Neural crest cell (in vitro differentiated cells): ENCODE results near the gene NF1. TPM values are rescaled to one million over a fixed set of nuclear protein-coding genes. Genes with fewer than 3 reads are reported as not detected.

Source experiments
- DNase-seq: peaks from one replicate; pipeline ENCODE4 v3.0.0; 2021; ENCODE audit warnings: low read depth, mixed read lengths, low spot score
- H3K27ac Mint-ChIP-seq: one replicate; pipeline ENCODE4 v1.8.0; 2021; ENCODE audit warnings: mild to moderate bottlenecking, mixed read lengths; ENCODE audit not compliant: unreplicated experiment
- H3K27me3 Mint-ChIP-seq: 2 replicates; pipeline ENCODE4 v1.8.0; 2021; ENCODE audit warnings: low read depth, mild to moderate bottlenecking, mixed read lengths
- H3K36me3 Mint-ChIP-seq: 2 replicates; pipeline ENCODE4 v1.8.0; 2021; ENCODE audit warnings: low read depth, mild to moderate bottlenecking, mixed read lengths
- H3K4me1 Mint-ChIP-seq: 2 replicates; pipeline ENCODE4 v1.8.0; 2021; ENCODE audit warnings: mixed read lengths
- H3K4me3 Mint-ChIP-seq: one replicate; pipeline ENCODE4 v1.8.0; 2021; ENCODE audit warnings: mild to moderate bottlenecking, mixed read lengths
- H3K9me3 Mint-ChIP-seq: 2 replicates; pipeline ENCODE4 v1.8.0; 2021; ENCODE audit warnings: mixed read lengths
- total RNA-seq: library from RNA; stranded (reverse); gene quantifications from 2 replicates; pipeline ENCODE4 v1.2.1, GENCODE V29; 2021
- TF ChIP-seq, protein P1 (sequence below): fragments of 200-600 bp; sonication (generic); conservative IDR thresholded peaks from 2 replicates; pipeline ENCODE4 v1.5.0; 2021; ENCODE audit warnings: antibody characterized with exemption, mild to moderate bottlenecking

The NF1 gene
- total RNA-seq, 1 donor from 2014 or later: 60.6 TPM

DNA sequence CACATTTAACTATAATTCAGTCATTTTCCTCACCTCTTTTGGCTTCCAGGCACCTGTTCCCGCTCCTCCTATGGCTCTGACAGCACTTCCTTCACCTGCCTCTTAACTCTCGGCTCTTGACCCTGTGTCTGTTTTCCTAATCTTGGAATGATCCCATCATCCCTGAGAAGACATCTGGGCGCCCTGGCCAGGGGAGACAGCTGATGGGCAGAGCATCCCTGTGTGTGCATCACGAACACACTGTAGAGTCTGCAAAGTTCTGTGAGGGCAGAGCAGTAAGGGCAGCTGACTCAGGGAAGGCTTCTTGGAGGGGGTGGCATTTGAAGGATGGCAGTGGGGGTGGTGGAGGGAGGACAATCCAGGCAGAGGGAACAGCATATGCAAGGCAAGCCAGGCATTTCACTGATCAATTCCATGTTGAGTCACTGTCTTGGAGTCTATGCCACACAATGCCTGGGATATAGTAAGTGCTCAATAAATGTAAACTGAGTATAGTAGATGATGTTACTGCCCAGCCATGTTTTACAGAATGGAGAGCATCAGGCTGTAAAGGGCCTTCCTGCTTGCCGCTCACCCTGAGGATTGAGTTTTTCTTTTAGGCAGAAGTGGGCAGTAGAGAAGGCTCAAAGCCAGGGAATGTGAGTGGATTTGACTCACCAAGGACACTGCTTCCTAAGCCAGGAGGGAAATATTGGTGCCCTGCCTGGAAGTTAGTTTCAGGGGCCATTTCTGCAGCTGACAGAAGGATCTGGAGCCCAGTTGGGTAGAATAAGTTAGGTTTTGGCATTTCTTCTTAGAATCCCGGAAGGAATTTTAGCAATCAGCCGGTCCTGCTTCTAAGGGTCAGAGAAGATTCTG lies 290.9 kb downstream of the NF1 start:
- Mint-ChIP-seq H3K4me1 (peaks cover 9% of the 10 kb centered on the region), H3K9me3 (no peaks in the 10 kb centered on the region), H3K4me3 (no peak overlapping the region), H3K36me3 (no peaks in the 10 kb centered on the region), H3K27me3 (peaks cover 27% of the 10 kb centered on the region), H3K27ac (no peak overlapping the region)
- DNase-seq: no peak
- TF ChIP-seq, protein P1, sequence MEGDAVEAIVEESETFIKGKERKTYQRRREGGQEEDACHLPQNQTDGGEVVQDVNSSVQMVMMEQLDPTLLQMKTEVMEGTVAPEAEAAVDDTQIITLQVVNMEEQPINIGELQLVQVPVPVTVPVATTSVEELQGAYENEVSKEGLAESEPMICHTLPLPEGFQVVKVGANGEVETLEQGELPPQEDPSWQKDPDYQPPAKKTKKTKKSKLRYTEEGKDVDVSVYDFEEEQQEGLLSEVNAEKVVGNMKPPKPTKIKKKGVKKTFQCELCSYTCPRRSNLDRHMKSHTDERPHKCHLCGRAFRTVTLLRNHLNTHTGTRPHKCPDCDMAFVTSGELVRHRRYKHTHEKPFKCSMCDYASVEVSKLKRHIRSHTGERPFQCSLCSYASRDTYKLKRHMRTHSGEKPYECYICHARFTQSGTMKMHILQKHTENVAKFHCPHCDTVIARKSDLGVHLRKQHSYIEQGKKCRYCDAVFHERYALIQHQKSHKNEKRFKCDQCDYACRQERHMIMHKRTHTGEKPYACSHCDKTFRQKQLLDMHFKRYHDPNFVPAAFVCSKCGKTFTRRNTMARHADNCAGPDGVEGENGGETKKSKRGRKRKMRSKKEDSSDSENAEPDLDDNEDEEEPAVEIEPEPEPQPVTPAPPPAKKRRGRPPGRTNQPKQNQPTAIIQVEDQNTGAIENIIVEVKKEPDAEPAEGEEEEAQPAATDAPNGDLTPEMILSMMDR: no peak

DNA sequence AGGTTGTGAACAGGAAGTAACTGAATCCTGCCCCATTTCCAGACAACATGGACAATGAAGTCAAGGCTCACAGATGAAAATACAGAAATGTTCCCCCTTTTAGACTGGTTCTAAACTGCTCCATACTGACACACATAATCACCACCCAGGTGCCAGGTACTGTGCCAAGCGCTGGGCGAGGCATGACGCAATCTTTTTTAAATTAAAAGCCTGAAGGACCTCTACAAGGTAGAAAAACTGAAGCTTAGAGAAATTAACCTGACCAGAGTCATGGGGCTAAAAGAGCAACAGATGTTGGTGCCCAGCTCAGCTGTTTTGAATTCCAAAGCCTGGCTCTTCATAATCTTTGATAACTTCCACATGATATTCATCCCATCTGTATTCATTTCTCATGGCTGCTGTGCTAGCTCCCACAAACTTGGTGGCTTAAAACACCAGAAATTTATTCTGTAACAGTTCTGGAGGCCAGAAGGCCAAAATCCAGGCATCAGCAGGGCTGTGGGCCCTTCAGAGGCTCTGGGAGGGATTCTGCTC lies 291.8 kb downstream of the NF1 start:
- H3K36me3 Mint-ChIP-seq: no peaks in the 10 kb centered on the region
- DNase-seq: no peak
- TF ChIP-seq, protein P1: no peak
- peak overlapping the region; percentile 51 for H3K4me3 Mint-ChIP-seq
- H3K27ac Mint-ChIP-seq: peak overlapping the region; percentile 81
- peaks cover 31% of the 10 kb centered on the region for H3K27me3 Mint-ChIP-seq
- H3K9me3 Mint-ChIP-seq: no peaks in the 10 kb centered on the region
- H3K4me1 Mint-ChIP-seq: peaks cover 5% of the 10 kb centered on the region

DNA sequence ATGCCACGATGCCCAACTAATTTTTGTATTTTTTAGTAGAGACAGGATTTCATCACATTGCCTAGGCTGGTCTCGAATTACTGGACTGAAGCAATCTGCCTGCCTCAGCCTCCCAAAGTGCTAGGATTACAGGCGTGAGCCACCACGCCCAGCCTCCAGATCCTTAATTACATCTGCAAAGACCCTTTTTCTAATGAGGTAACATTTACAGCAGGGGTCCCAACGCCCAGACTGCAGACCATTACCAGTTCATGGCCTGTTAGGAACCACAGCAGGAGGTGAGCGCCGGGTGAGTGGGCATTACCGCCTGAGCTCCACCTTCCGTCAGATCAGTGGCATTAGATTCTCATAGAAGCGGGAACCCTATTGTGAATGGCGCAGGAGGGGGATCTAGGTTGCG lies 292.7 kb downstream of the NF1 start:
- Mint-ChIP-seq H3K27ac (no peak overlapping the region), H3K9me3 (no peaks in the 10 kb centered on the region), H3K4me3 (no peak overlapping the region), H3K27me3 (peaks cover 35% of the 10 kb centered on the region), H3K36me3 (no peaks in the 10 kb centered on the region), H3K4me1 (peaks cover 6% of the 10 kb centered on the region)
- DNase-seq: no peak
- TF ChIP-seq, protein P1: no peak

DNA sequence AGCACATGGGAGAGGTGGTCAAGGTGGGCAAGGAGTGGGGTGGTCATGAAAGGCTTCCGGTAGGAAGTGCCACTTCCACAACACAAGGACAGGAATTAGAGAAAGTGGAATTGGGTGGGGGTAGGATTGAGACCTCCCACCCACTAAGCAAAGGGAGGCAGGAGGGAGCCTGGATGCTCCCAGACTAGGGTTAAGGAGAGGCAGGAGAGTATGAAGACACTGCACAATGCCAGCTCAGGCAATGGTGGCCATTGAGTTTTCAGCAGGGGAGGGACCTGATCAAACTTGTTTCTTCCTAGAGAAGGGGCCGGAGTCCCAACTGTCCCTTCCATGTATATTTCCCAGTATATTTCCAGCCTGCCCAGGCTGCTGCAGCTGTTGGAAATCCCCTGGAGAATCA lies 293.6 kb downstream of the NF1 start:
- peak overlapping the region; percentile 33 for H3K4me3 Mint-ChIP-seq
- H3K27ac Mint-ChIP-seq: no peak overlapping the region
- no peaks in the 10 kb centered on the region for H3K36me3 Mint-ChIP-seq

GRCh38 chr17:31388770-31389656 lies 294.2 kb downstream of the NF1 start:
- Mint-ChIP-seq H3K9me3 (no peaks in the 10 kb centered on the region), H3K4me1 (peaks cover 14% of the 10 kb centered on the region), H3K27me3 (peaks cover 50% of the 10 kb centered on the region), H3K27ac (no peak overlapping the region), H3K36me3 (no peaks in the 10 kb centered on the region), H3K4me3 (peak overlapping the region; percentile 87)
- DNase-seq: peak; percentile 55
- TF ChIP-seq, protein P1: peak; percentile 75

More for the DNA sequence above, 293.6 kb downstream of the NF1 start:
- H3K4me1 Mint-ChIP-seq: peaks cover 10% of the 10 kb centered on the region
- H3K9me3 Mint-ChIP-seq: no peaks in the 10 kb centered on the region
- TF ChIP-seq, protein P1: no peak
- peaks cover 44% of the 10 kb centered on the region for H3K27me3 Mint-ChIP-seq
- no peak for DNase-seq
